ENCODE measurements around the gene GNPAT. TPM values are rescaled to one million over a fixed set of nuclear protein-coding genes. Genes with fewer than 3 reads are reported as not detected.

The GNPAT gene
- total and polyA plus RNA-seq, 10 of the 15 experiments (the other 5 are each of a cell fraction or from before 2014, with no cell fraction given), result 24.0 to 70.6 (median 47.2) TPM

DNA sequence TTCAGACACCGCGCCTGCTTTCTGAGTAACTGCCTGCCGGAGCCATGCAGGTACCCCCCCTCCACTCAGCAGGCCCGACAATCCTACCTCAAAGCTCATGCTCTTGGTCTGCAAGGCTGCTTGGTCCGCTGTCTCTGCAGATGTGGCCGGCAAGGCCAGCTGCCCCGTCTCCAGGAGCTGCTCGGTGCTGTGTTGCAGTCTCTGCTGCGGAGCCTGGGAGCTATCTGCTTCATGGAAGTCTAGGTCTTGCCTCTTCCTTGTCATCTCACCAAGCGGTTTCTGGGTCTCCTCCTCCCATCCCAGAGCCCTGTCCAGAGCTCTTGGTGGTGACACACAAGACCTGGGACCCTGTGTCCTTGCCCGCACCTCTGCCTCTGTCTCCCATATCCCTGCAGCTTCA is 24.0 kb upstream of the GNPAT start:
- no peak overlapping the region for H3K9ac ChIP-seq (ENCODE audit: control insufficient read depth, insufficient read depth, low read length)
- ChIA-PET CTCF (interaction anchor here (1.6 kb wide), 1 partner anchor 9 kb away, joined by 3 read pairs; no protein-coding TSS in a partner anchor), SMC1A (ENCODE audit: uncharacterized antibody, unreplicated experiment) (interaction anchor here (1.1 kb wide), 1 partner anchor 10 kb away, joined by 3 read pairs; no protein-coding TSS in a partner anchor), RAD21 (ENCODE audit: unreplicated experiment) (interaction anchor here (0.6 kb wide), 1 partner anchor 123 kb away, joined by 4 read pairs; no protein-coding TSS in a partner anchor), POLR2A (interaction anchor here (0.6 to 1.0 kb wide), 2 partner anchors 23 to 77 kb away, joined by 4 to 6 read pairs; no protein-coding TSS in a partner anchor)
- ATAC-seq (no peak), DNase-seq (ENCODE audit: low read depth, low spot score) (no peak), FAIRE-seq (no peak)
- intact Hi-C loops (cut with micrococcal nuclease; ENCODE audit: unreplicated experiment), result no loop called here
- H4K20me1 ChIP-seq (ENCODE audit: control insufficient read depth, insufficient read depth), result no peaks in the 10 kb centered on the region
- H3K79me2 ChIP-seq (ENCODE audit: control insufficient read depth, insufficient read depth, low read length), result no peaks in the 10 kb centered on the region
- in situ Hi-C loops (cut with MboI), result loop anchor here (10.0 kb wide), 1 partner anchor 582 kb away; no protein-coding TSS in a partner anchor
- 88% methylated on average over 11 of the region's 11 CpGs for WGBS (ENCODE audit: insufficient coverage, insufficient replicate concordance, low lambda C conversion rate, missing lambda C conversion rate)
- BruUV-seq (replicated peaks), result no TSS peak
- no peaks in the 10 kb centered on the region; a peak in 1 of 4 replicates for H3K27me3 ChIP-seq (replicated peaks in 1 of 2; ENCODE audit: control insufficient read depth in 2 of 2, insufficient read depth in 2 of 2, low read length in 1 of 2)
- TF ChIP-seq ZSCAN29 (IDR thresholded peaks at IDR 0.05) (no peak), RFX5 (IDR thresholded peaks at IDR 0.05; ENCODE audit: low read depth, low read length) (no peak), CBX3 (IDR thresholded peaks at IDR 0.05; ENCODE audit: borderline replicate concordance, low read depth) (no peak), ZNF592 (IDR thresholded peaks at IDR 0.05) (no peak)
- TF ChIP-seq, protein P1, sequence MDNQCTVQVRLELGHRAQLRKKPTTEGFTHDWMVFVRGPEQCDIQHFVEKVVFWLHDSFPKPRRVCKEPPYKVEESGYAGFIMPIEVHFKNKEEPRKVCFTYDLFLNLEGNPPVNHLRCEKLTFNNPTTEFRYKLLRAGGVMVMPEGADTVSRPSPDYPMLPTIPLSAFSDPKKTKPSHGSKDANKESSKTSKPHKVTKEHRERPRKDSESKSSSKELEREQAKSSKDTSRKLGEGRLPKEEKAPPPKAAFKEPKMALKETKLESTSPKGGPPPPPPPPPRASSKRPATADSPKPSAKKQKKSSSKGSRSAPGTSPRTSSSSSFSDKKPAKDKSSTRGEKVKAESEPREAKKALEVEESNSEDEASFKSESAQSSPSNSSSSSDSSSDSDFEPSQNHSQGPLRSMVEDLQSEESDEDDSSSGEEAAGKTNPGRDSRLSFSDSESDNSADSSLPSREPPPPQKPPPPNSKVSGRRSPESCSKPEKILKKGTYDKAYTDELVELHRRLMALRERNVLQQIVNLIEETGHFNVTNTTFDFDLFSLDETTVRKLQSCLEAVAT (IDR thresholded peaks at IDR 0.05), result no peak
- H3K9me3 ChIP-seq (replicated peaks; ENCODE audit: control insufficient read depth, insufficient read depth, low read length), result no peaks in the 10 kb centered on the region
- H3K4me2 ChIP-seq (ENCODE audit: control insufficient read depth, insufficient read depth), result no peak overlapping the region
- no peak overlapping the region for H3K4me3 ChIP-seq
- no peak overlapping the region for H3K27ac ChIP-seq (ENCODE audit: control insufficient read depth, insufficient read depth)
- peaks cover 12% of the 10 kb centered on the region for H3K4me1 ChIP-seq (ENCODE audit: control insufficient read depth, insufficient read depth, low read length)
- no peak overlapping the region for H2AFZ ChIP-seq (ENCODE audit: control insufficient read depth, low read depth, low read length)
- no peaks in the 10 kb centered on the region for H3K36me3 ChIP-seq (ENCODE audit: control insufficient read depth in 2 of 2, insufficient read depth in 2 of 2, low read length in 1 of 2)

Measured in GM12878 (cell line).